Neural cell (in vitro differentiated cells): ENCODE measurements around the gene TENM3. TPM values are rescaled to one million over a fixed set of nuclear protein-coding genes. Genes with fewer than 3 reads are reported as not detected.

Experiments used
- H2AFZ ChIP-seq: fragments of 200-600, 300-800 bp; sonication (generic), shearing (Covaris generic); 2 replicates; pipeline ENCODE4 v1.6.0; 2014; ENCODE audit warnings: low read depth, mild to moderate bottlenecking, antibody characterized with exemption, low read length, moderate library complexity
- H3F3A ChIP-seq: fragments of 200-600 bp; shearing (Covaris generic); 2 replicates; pipeline ENCODE4 v1.6.1; 2016; ENCODE audit warnings: mild to moderate bottlenecking, moderate library complexity, mixed read lengths, antibody characterized with exemption, low read length; ENCODE audit not compliant: insufficient read depth, poor library complexity, severe bottlenecking
- H3K27ac ChIP-seq: fragments of 200-600, 300-800 bp; sonication (generic), shearing (Covaris generic); 2 replicates; pipeline ENCODE4 v1.5.1; 2014; ENCODE audit warnings: mild to moderate bottlenecking, low read length, moderate library complexity
- H3K27me3 ChIP-seq: fragments of 300-800, 200-600 bp; sonication (generic), shearing (Covaris generic); 2 replicates; pipeline ENCODE4 v1.6.0; 2014; ENCODE audit warnings: mild to moderate bottlenecking, low read depth, low read length, moderate library complexity; ENCODE audit not compliant: insufficient read depth
- H3K36me3 ChIP-seq: fragments of 300-800, 200-600 bp; sonication (generic), shearing (Covaris generic); 2 replicates; pipeline ENCODE4 v1.5.1; 2014; ENCODE audit warnings: mild to moderate bottlenecking, antibody characterized with exemption, low read length, moderate library complexity; ENCODE audit not compliant: insufficient read depth
- H3K4me2 ChIP-seq: fragments of 300-800, 200-600 bp; sonication (generic), shearing (Covaris generic); 2 replicates; pipeline ENCODE4 v1.6.0; 2014; ENCODE audit warnings: mild to moderate bottlenecking, low read length
- H3K4me3 ChIP-seq: fragments of 300-800, 200-600 bp; sonication (generic), shearing (Covaris generic); 2 replicates; pipeline ENCODE4 v1.5.1; 2014; ENCODE audit warnings: mild to moderate bottlenecking, low read length, moderate library complexity
- H3K79me2 ChIP-seq: fragments of 200-600 bp; shearing (Covaris generic); replicated peaks from 2 replicates; pipeline ENCODE4 v1.6.0; 2014; ENCODE audit warnings: mild to moderate bottlenecking, low read length, moderate library complexity; ENCODE audit not compliant: insufficient read depth
- H3K9ac ChIP-seq: fragments of 300-800, 200-600 bp; sonication (generic), shearing (Covaris generic); 2 replicates; pipeline ENCODE4 v1.6.1; 2016; ENCODE audit warnings: mild to moderate bottlenecking, low read length, mixed read lengths
- H3K9me2 ChIP-seq: fragments of 200-600 bp; shearing (Covaris generic); 2 replicates; pipeline ENCODE4 v1.6.1; 2016; ENCODE audit warnings: mild to moderate bottlenecking, low read length, mixed read lengths; ENCODE audit not compliant: insufficient read depth
- H3K9me3 ChIP-seq: fragments of 200-600, 300-800 bp; sonication (generic), shearing (Covaris generic); 2 replicates; pipeline ENCODE4 v1.6.1; 2016; ENCODE audit warnings: mild to moderate bottlenecking, mixed run types, low read length, moderate library complexity, mixed read lengths
- H4K20me1 ChIP-seq: fragments of 200-600 bp; shearing (Covaris generic); 2 replicates; pipeline ENCODE4 v1.6.1; 2016; ENCODE audit warnings: mild to moderate bottlenecking, mixed run types; ENCODE audit not compliant: insufficient read depth
- CTCF ChIP-seq: fragments of 450-650 bp; IDR thresholded peaks from 2 replicates; pipeline ENCODE4 v1.5.1; 2014; ENCODE audit warnings: antibody characterized with exemption, mild to moderate bottlenecking, moderate library complexity; ENCODE audit not compliant: poor library complexity, severe bottlenecking
- EP300 ChIP-seq: fragments of 450-650 bp; conservative IDR thresholded peaks from 2 replicates; pipeline ENCODE4 v1.6.1; 2014; ENCODE audit warnings: antibody characterized with exemption, mild to moderate bottlenecking, moderate library complexity; ENCODE audit not compliant: poor library complexity, severe bottlenecking
- EZH2 ChIP-seq: fragments of 200-600, 300-800 bp; shearing (Covaris generic), sonication (generic); IDR thresholded peaks from 2 replicates; pipeline ENCODE4 v1.6.1; 2014; ENCODE audit warnings: antibody characterized with exemption, low read length, borderline replicate concordance, mild to moderate bottlenecking; ENCODE audit not compliant: insufficient read depth, poor library complexity, severe bottlenecking
- MXI1 ChIP-seq: fragments of 450-650 bp; conservative IDR thresholded peaks from 2 replicates; pipeline ENCODE4 v1.6.1; 2014; ENCODE audit warnings: antibody characterized with exemption, mild to moderate bottlenecking; ENCODE audit not compliant: poor library complexity, severe bottlenecking
- POLR2AphosphoS5 ChIP-seq: IDR thresholded peaks from 2 replicates; pipeline ENCODE4 v1.6.1; 2012
- RAD21 ChIP-seq: fragments of 450-650 bp; conservative IDR thresholded peaks from 2 replicates; pipeline ENCODE4 v1.6.1; 2014; ENCODE audit warnings: antibody characterized with exemption, mild to moderate bottlenecking, moderate library complexity
- SMC3 ChIP-seq: fragments of 450-650 bp; conservative IDR thresholded peaks from 2 replicates; pipeline ENCODE4 v1.6.1; 2014; ENCODE audit warnings: antibody characterized with exemption, mild to moderate bottlenecking, moderate library complexity; ENCODE audit not compliant: poor library complexity
- TAF1 ChIP-seq: IDR thresholded peaks from 2 replicates; pipeline ENCODE4 v1.6.1; 2012; ENCODE audit warnings: low read depth
- polyA plus RNA-seq: library from polyadenylated mRNA; depleted of rRNA; stranded (reverse); fragments of >200 nt; gene quantifications from 2 replicates; pipeline ENCODE4 v1.2.3, GENCODE V29; 2014
- TF ChIP-seq, protein P1 (sequence below): IDR thresholded peaks from 2 replicates; pipeline ENCODE4 v1.6.1; 2012; ENCODE audit warnings: borderline replicate concordance

TENM3 gene
- polyA plus RNA-seq, 1 donor from 2014 or later: 7.3 TPM

GRCh38 chr4:182354867-182355266 lies 111.7 kb downstream of the TENM3 start:
- no peak for TF ChIP-seq RAD21
- no peaks in the 10 kb centered on the region for H3K36me3 ChIP-seq

GRCh38 chr4:182367153-182367552 lies 124.0 kb downstream of the TENM3 start:
- no peak for TF ChIP-seq EP300
- TF ChIP-seq SMC3: no peak
- no peak for TF ChIP-seq MXI1
- TF ChIP-seq POLR2AphosphoS5: no peak
- TF ChIP-seq EZH2: no peak
- no peak for TF ChIP-seq TAF1
- Histone ChIP-seq H3K9me2 (no peaks in the 10 kb centered on the region), H3F3A (no peaks in the 10 kb centered on the region), H3K27me3 (no peaks in the 10 kb centered on the region), H3K79me2 (no peaks in the 10 kb centered on the region), H3K9ac (no peak overlapping the region), H3K36me3 (no peaks in the 10 kb centered on the region), H3K27ac (no peak overlapping the region), H2AFZ (no peak overlapping the region), H3K4me2 (no peak overlapping the region), H4K20me1 (no peaks in the 10 kb centered on the region), H3K4me3 (no peak overlapping the region), H3K9me3 (no peaks in the 10 kb centered on the region)

More at GRCh38 chr4:182354867-182355266, 111.7 kb downstream of the TENM3 start:
- no peak overlapping the region for H3K4me2 ChIP-seq
- H3K79me2 ChIP-seq: no peaks in the 10 kb centered on the region
- no peaks in the 10 kb centered on the region for H3K9me2 ChIP-seq
- no peaks in the 10 kb centered on the region for H4K20me1 ChIP-seq
- no peak overlapping the region for H2AFZ ChIP-seq
- H3K9me3 ChIP-seq: no peaks in the 10 kb centered on the region
- H3K9ac ChIP-seq: no peak overlapping the region
- H3K27me3 ChIP-seq: no peaks in the 10 kb centered on the region
- H3F3A ChIP-seq: no peaks in the 10 kb centered on the region
- H3K27ac ChIP-seq: no peak overlapping the region
- no peak overlapping the region for H3K4me3 ChIP-seq

GRCh38 chr4:182369211-182369610 lies 126.0 kb downstream of the TENM3 start:
- H3K79me2 ChIP-seq: no peaks in the 10 kb centered on the region
- H2AFZ ChIP-seq: no peak overlapping the region
- no peaks in the 10 kb centered on the region for H3F3A ChIP-seq
- no peaks in the 10 kb centered on the region for H4K20me1 ChIP-seq
- H3K9me2 ChIP-seq: no peaks in the 10 kb centered on the region
- H3K27me3 ChIP-seq: no peaks in the 10 kb centered on the region
- no peak overlapping the region for H3K4me3 ChIP-seq
- H3K9ac ChIP-seq: no peak overlapping the region
- no peaks in the 10 kb centered on the region for H3K36me3 ChIP-seq
- H3K27ac ChIP-seq: no peak overlapping the region
- H3K4me2 ChIP-seq: no peak overlapping the region
- TF ChIP-seq MXI1 (no peak), TAF1 (no peak), SMC3 (no peak)
- no peaks in the 10 kb centered on the region for H3K9me3 ChIP-seq

DNA sequence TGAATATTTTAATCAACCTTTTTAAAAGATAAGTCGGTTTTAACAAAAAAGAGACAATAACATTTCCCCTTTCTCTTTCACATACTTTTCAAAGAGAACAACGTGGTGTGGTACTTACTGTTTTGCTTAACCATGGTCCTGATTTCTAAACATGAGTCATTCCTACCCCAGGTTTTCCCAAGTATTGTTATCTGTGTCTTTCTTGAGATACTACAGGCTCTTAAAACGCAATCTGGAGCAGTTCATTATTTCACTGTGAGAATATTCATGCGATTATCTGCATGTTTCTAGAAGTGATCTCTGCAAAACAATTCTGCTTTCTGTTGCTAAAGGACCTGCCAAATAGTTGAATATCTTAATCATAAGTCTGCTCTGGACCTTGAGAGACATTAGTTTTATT lies 127.3 kb downstream of the TENM3 start:
- no peaks in the 10 kb centered on the region for H3F3A ChIP-seq
- H3K79me2 ChIP-seq: no peaks in the 10 kb centered on the region
- H3K36me3 ChIP-seq: no peaks in the 10 kb centered on the region
- H2AFZ ChIP-seq: no peak overlapping the region
- no peaks in the 10 kb centered on the region for H4K20me1 ChIP-seq
- H3K9ac ChIP-seq: no peak overlapping the region
- H3K4me3 ChIP-seq: no peak overlapping the region
- no peak overlapping the region for H3K4me2 ChIP-seq
- no peaks in the 10 kb centered on the region for H3K9me3 ChIP-seq
- TF ChIP-seq TAF1: no peak
- TF ChIP-seq SMC3: no peak
- TF ChIP-seq MXI1: no peak
- no peak for TF ChIP-seq POLR2AphosphoS5
- TF ChIP-seq, protein P1, sequence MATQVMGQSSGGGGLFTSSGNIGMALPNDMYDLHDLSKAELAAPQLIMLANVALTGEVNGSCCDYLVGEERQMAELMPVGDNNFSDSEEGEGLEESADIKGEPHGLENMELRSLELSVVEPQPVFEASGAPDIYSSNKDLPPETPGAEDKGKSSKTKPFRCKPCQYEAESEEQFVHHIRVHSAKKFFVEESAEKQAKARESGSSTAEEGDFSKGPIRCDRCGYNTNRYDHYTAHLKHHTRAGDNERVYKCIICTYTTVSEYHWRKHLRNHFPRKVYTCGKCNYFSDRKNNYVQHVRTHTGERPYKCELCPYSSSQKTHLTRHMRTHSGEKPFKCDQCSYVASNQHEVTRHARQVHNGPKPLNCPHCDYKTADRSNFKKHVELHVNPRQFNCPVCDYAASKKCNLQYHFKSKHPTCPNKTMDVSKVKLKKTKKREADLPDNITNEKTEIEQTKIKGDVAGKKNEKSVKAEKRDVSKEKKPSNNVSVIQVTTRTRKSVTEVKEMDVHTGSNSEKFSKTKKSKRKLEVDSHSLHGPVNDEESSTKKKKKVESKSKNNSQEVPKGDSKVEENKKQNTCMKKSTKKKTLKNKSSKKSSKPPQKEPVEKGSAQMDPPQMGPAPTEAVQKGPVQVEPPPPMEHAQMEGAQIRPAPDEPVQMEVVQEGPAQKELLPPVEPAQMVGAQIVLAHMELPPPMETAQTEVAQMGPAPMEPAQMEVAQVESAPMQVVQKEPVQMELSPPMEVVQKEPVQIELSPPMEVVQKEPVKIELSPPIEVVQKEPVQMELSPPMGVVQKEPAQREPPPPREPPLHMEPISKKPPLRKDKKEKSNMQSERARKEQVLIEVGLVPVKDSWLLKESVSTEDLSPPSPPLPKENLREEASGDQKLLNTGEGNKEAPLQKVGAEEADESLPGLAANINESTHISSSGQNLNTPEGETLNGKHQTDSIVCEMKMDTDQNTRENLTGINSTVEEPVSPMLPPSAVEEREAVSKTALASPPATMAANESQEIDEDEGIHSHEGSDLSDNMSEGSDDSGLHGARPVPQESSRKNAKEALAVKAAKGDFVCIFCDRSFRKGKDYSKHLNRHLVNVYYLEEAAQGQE: no peak
- no peak for TF ChIP-seq EP300
- TF ChIP-seq CTCF: no peak
- TF ChIP-seq RAD21: no peak
- no peak for TF ChIP-seq EZH2
- H3K9me2 ChIP-seq: no peaks in the 10 kb centered on the region
- H3K27me3 ChIP-seq: no peaks in the 10 kb centered on the region
- H3K27ac ChIP-seq: no peak overlapping the region
